Upper lobe of left lung (tissue), 6 donors: Measurements from ENCODE around the gene TENT5A. TPM values are rescaled to one million over a fixed set of nuclear protein-coding genes. Genes with fewer than 3 reads are reported as not detected.

ENCODE experiments used
- ATAC-seq, 2 donors: fragments of 200-7000 bp; cut with Tn5 transposase; one replicate each; pipeline ENCODE4 v1.9.1; 2022; ENCODE audit warnings: mild to moderate bottlenecking in 2 of 2, moderate library complexity in 2 of 2; ENCODE audit not compliant: low FRiP score in 2 of 2
- DNase-seq, 2 donors: peaks; one replicate each; pipeline ENCODE4 v3.0.0-alpha.2; 2019 to 2020
- H3K27ac ChIP-seq, 4 donors: fragments of 200-600 bp; sonication (generic); one replicate each; pipeline ENCODE4 v1.5.1; 2016 to 2019
- H3K27me3 ChIP-seq, 4 donors: fragments of 200-600 bp; sonication (generic); one replicate each; pipeline ENCODE4 v1.5.1; 2017 to 2019
- H3K36me3 ChIP-seq, 4 donors: fragments of 200-600 bp; sonication (generic); one replicate each; pipeline ENCODE4 v1.5.1; 2016 to 2019
- H3K4me1 ChIP-seq, 4 donors: fragments of 200-600 bp; sonication (generic); one replicate each; pipeline ENCODE4 v1.5.1; 2018 to 2019
- H3K4me3 ChIP-seq, 4 donors: fragments of 200-600 bp; sonication (generic); one replicate each; pipeline ENCODE4 v1.5.1; 2017 to 2019; ENCODE audit warnings: mild to moderate bottlenecking in 2 of 4, moderate library complexity in 1 of 4
- H3K9me3 ChIP-seq, 4 donors: fragments of 200-600 bp; sonication (generic); one replicate each; pipeline ENCODE4 v1.5.1; 2018 to 2019
- EP300 ChIP-seq, 4 donors: sonication (generic); formaldehyde crosslinking; IDR thresholded peaks; one replicate each; pipeline ENCODE4 v1.5.1; 2017; ENCODE audit warnings: antibody characterized with exemption in 4 of 4, control low read depth in 2 of 4
- POLR2A ChIP-seq, 4 donors: fragments of 450-650 bp; IDR thresholded peaks; one replicate each; pipeline ENCODE4 v1.5.1; 2016 to 2017; ENCODE audit warnings: antibody characterized with exemption in 4 of 4, mild to moderate bottlenecking in 2 of 4
- POLR2AphosphoS5 ChIP-seq, 2 donors: sonication (generic); formaldehyde crosslinking; IDR thresholded peaks; one replicate each; pipeline ENCODE4 v1.5.1; 2017; ENCODE audit warnings: antibody characterized with exemption in 2 of 2
- WGBS, 2 donors: methylation state at CpG; one replicate each; pipeline ENCODE4 v1.1.5; 2017 to 2018; 5-methylcytosine and 5-hydroxymethylcytosine counted together
- total RNA-seq, 6 donors: library from RNA; depleted of rRNA in 4 of 6; stranded (reverse); fragments of >200 nt in 4 of 6; gene quantifications; one replicate each; pipeline versions ENCODE4 v1.1.0 to v1.2.1, GENCODE V29; 2016 to 2021
- TF ChIP-seq, protein P1 (sequence below), 6 experiments: fragments of 450-650 bp in 4 of 6; fragments of 200-600 bp in 2 of 6; sonication (generic) in 2 of 6; IDR thresholded peaks; one replicate each; pipeline ENCODE4 v1.5.1; 2016 to 2019; ENCODE audit warnings: antibody characterized with exemption in 6 of 6
- donor health status: DM: no; HTN: no; CAD: no; lungs with moderate emphysema.
- donor health status: DM: no; HTN: yes; CAD: no; lungs with severe emphysema.

TENT5A gene
- total RNA-seq, 6 donors from 2014 or later = 9.5 to 21.9 (median 18.6) TPM

DNA sequence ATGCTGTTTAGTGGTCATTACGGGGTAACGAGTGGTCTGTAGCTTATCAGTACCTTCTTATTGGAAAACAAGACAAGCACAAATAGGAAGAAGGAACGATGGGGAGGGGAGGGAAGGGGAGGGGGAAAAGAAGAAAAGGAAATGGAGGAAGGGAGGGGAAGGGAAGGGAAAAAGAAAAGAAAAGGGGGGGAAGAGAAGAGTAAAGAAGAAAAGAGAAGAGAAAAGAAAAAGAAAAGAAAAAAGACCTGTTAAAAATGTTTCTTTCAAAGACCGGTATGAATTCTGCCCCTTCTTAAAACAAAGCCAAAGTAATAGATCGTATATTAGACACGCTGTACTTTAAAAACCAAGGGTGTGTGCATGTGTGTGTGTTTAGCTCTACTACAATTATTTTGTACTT, 2.4 kb upstream of the TENT5A start:
- peaks cover 7 to 20% (median 11%) of the 10 kb centered on the region in 4 donors for H3K4me1 ChIP-seq
- H3K27me3 ChIP-seq = no peaks in the 10 kb centered on the region
- ATAC-seq = no peak
- TF ChIP-seq POLR2AphosphoS5 (IDR thresholded peaks at IDR 0.05) (no peak), POLR2A (IDR thresholded peaks at IDR 0.05) (no peak), EP300 (IDR thresholded peaks at IDR 0.05) (no peak)
- TF ChIP-seq, protein P1, sequence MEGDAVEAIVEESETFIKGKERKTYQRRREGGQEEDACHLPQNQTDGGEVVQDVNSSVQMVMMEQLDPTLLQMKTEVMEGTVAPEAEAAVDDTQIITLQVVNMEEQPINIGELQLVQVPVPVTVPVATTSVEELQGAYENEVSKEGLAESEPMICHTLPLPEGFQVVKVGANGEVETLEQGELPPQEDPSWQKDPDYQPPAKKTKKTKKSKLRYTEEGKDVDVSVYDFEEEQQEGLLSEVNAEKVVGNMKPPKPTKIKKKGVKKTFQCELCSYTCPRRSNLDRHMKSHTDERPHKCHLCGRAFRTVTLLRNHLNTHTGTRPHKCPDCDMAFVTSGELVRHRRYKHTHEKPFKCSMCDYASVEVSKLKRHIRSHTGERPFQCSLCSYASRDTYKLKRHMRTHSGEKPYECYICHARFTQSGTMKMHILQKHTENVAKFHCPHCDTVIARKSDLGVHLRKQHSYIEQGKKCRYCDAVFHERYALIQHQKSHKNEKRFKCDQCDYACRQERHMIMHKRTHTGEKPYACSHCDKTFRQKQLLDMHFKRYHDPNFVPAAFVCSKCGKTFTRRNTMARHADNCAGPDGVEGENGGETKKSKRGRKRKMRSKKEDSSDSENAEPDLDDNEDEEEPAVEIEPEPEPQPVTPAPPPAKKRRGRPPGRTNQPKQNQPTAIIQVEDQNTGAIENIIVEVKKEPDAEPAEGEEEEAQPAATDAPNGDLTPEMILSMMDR (IDR thresholded peaks at IDR 0.05) = no peak
- 79 to 87% methylated on average over 6 of the region's 6 CpGs for WGBS, 2 donors
- no peak overlapping the region for H3K4me3 ChIP-seq
- no peak overlapping the region for H3K27ac ChIP-seq
- no peak for DNase-seq
- no peaks in the 10 kb centered on the region for H3K9me3 ChIP-seq
- H3K36me3 ChIP-seq = no peaks in the 10 kb centered on the region

DNA sequence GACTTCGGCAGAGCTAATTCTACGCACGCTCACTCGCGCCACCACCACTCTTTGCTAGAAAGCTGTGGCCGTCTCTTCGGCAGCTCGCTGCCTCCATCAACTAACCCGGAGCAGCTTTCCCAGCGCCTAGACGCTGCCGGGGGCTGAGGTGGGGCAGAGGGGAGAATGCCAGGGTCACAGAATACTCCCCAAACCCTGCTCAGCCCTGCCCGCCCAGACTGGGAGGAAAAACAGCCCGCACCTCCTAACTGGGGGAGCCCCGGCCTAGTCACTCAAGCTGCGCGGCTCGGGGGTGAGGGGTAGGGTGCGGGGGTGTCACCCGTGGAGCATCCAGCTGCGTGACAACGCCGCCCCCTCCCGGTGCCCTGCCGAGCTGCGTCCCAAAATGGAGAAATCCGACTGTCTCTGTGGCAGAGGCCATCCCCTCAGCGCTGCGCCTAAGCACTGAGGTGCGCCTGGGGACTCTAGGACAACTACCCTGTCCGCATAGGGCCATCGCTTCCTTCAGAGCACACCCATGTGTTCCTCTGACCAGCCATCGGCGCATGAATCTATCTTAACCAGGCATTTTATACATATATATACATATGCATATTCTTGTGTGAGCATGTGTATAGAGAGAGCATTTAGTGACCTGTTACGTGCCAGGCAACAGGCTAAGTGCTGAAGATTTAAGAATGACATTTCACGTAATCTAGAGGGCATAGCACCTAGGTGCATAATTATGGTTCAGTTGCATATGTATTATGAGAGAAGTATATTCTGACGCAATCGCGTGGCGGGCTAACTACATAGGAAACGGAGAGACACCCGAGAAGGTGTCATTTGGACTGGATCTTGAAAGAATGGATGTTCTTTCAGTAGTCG, 1.5 kb upstream of the TENT5A start:
- Histone ChIP-seq H3K27me3 (no peaks in the 10 kb centered on the region), H3K27ac (peak overlapping the region; percentile 94 to 98 (median 97)), H3K36me3 (no peaks in the 10 kb centered on the region), H3K9me3 (no peaks in the 10 kb centered on the region), H3K4me1 (peaks cover 13 to 29% (median 21%) of the 10 kb centered on the region in 4 donors), H3K4me3 (peak overlapping the region; percentile 62 to 88 (median 70))
- DNase-seq (peak; percentile 93 to 95), ATAC-seq (peak; percentile 79 to 91)
- 23 to 27% methylated on average over 23 to 26 of the region's 43 CpGs for WGBS, 2 donors
- TF ChIP-seq, protein P1 (IDR thresholded peaks at IDR 0.05) = peak; percentile 66 to 91 (median 80)
- no peak for TF ChIP-seq POLR2A (IDR thresholded peaks at IDR 0.05)

DNA sequence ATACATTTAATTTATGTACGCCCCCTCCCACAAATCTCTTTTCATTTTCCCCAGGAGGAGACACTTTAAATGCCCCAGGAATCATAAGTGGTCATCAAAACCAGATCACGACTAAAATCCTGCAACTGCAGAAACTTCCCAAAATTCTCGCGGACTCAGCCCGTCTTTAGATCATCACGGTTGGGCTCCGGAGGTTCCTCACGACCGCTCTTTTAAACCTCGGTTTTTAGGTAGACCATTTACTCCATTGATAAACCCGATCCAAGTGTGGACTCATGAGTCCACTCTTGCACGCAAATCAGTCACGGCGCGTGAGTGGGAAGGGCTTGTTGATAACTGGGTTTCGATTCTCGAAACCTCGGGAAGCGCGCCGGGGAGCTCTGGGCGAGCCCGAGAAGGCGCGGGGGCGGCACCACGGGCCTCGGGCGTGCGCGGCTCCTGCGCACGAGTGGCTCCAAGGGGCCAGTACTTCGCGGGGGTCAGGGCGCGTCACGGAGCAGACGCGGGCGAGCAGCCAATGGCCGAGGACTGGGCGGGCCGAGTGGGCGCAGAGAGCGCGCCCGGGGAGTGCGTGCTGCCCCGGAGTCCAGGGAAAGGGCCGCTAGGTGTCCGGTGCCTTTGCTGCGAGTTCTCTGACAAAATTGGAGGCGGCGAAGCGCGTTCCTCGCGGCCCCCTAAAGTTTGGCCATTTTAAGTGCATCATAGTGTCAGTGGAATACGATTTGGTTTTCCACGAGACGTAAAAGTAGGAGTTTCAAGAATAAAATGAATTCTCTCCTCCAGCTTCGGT, 635 bp upstream of the TENT5A start:
- TF ChIP-seq POLR2A (IDR thresholded peaks at IDR 0.05) = peak; percentile 29 to 93 (median 72)
- TF ChIP-seq EP300 (IDR thresholded peaks at IDR 0.05) = peak in 1 of 4 donors; percentile 36
- peak; percentile 62 to 88 for TF ChIP-seq POLR2AphosphoS5 (IDR thresholded peaks at IDR 0.05)
- TF ChIP-seq, protein P1 (IDR thresholded peaks at IDR 0.05) = peak in 3 of 6 experiments; percentile 9 to 38 (median 20)
- WGBS, 2 donors = 1% methylated on average over 40 to 52 of the region's 63 CpGs
- Histone ChIP-seq H3K27me3 (no peaks in the 10 kb centered on the region), H3K9me3 (no peaks in the 10 kb centered on the region), H3K27ac (peak overlapping the region; percentile 94 to 98 (median 97)), H3K4me3 (peak overlapping the region; percentile 62 to 88 (median 70)), H3K36me3 (no peaks in the 10 kb centered on the region), H3K4me1 (peaks cover 13 to 33% (median 23%) of the 10 kb centered on the region in 4 donors)
- ATAC-seq = peak; percentile 93 to 94
- peak; percentile 95 to 99 for DNase-seq

DNA sequence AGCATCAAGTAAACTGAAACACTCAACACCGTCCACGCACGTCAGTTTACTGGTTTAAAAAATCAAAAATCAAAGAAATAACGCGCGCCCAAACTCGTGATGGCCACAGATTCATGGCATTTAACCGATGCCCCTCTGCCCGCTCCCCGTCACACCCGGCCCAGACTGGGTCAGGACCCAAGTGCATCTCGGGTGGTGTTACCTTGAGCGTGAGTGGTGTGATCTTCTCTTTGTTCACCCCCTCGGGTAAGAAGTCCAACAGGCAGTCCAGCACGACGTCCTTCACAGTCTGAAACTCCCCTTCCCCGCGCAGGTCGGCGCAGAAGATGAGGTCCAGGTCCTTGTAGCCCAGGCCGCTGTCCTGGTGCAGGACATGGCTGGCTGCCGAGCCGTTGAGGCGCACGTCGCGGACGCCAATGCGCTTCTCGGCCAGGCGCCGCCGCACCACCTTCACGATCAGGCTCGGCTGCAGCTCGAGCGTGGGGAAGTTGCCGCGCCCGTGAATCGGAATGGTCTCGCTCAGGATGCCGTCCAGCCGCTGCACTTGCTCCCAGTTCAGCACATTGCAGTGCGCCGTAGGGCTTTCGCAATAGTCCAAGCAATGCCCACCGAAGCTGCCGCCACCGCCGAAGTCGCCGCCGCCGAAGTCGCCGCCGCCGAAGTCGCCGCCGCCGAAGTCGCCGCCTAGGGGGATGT, 945 bp downstream of the TENT5A start:
- peak; percentile 79 to 92 for DNase-seq
- 12 to 21% methylated on average over 17 to 31 of the region's 65 CpGs for WGBS, 2 donors

More for the DNA sequence above, 945 bp downstream of the TENT5A start:
- no peaks in the 10 kb centered on the region for H3K9me3 ChIP-seq
- no peaks in the 10 kb centered on the region for H3K36me3 ChIP-seq
- ATAC-seq = peak in 1 of 2 donors; percentile 51
- peaks cover 19 to 37% (median 24%) of the 10 kb centered on the region in 4 donors for H3K4me1 ChIP-seq
- TF ChIP-seq, protein P1 (IDR thresholded peaks at IDR 0.05) = peak in 1 of 6 experiments; percentile 4
- TF ChIP-seq EP300 (IDR thresholded peaks at IDR 0.05) (no peak), POLR2AphosphoS5 (IDR thresholded peaks at IDR 0.05) (peak; percentile 39 to 42), POLR2A (IDR thresholded peaks at IDR 0.05) (peak in 1 of 4 donors; percentile 29)
- H3K4me3 ChIP-seq = peak overlapping the region; percentile 62 to 88 (median 70)
- no peaks in the 10 kb centered on the region for H3K27me3 ChIP-seq
- peak overlapping the region; percentile 94 to 98 (median 97) for H3K27ac ChIP-seq
